Sigmoid colon (tissue), 4 donors: ENCODE measurements around the gene PCSK7.

Experiments
- CTCF ChIP-seq, 4 experiments: fragments of 450-650 bp in 3 of 4; fragments of 200-600 bp in 1 of 4; IDR thresholded peaks; one replicate each; pipeline ENCODE4 v1.5.1; 2016 to 2019; ENCODE audit warnings: antibody characterized with exemption in 4 of 4, mild to moderate bottlenecking in 3 of 4, moderate library complexity in 2 of 4
- EP300 ChIP-seq, 4 donors: sonication (generic); formaldehyde crosslinking; IDR thresholded peaks; one replicate each; pipeline ENCODE4 v1.6.1; 2017; ENCODE audit warnings: antibody characterized with exemption in 4 of 4
- POLR2A ChIP-seq, 2 donors: fragments of 450-650 bp; IDR thresholded peaks; one replicate each; pipeline ENCODE4 v1.6.1; 2016; ENCODE audit warnings: antibody characterized with exemption in 2 of 2, mild to moderate bottlenecking in 2 of 2, moderate library complexity in 2 of 2
- POLR2AphosphoS5 ChIP-seq, 4 donors: sonication (generic); formaldehyde crosslinking; IDR thresholded peaks; one replicate each; pipeline ENCODE4 v1.6.1; 2017; ENCODE audit warnings: antibody characterized with exemption in 4 of 4

GRCh38 chr11:117183724-117184349, 48.0 kb downstream of the PCSK7 start:
- TF ChIP-seq CTCF (IDR thresholded peaks at IDR 0.05) = no peak
- TF ChIP-seq EP300 (IDR thresholded peaks at IDR 0.05) = no peak
- no peak for TF ChIP-seq POLR2A (IDR thresholded peaks at IDR 0.05)
- TF ChIP-seq POLR2AphosphoS5 (IDR thresholded peaks at IDR 0.05) = no peak
